Pancreas (tissue), 10 donors: ENCODE results near the gene BRPF3. TPM values are rescaled to one million over a fixed set of nuclear protein-coding genes. Genes with fewer than 3 reads are reported as not detected.

Experiments
- ATAC-seq, 4 donors: fragments of 200-7000 bp; cut with Tn5 transposase; one replicate each; pipeline versions ENCODE4 v1.8.0 to v1.9.1; 2020; ENCODE audit warnings: mild to moderate bottlenecking in 4 of 4, moderate library complexity in 4 of 4
- DNase-seq, 6 donors: peaks; one replicate each; pipeline ENCODE4 v3.0.0-alpha.2; 2020
- FAIRE-seq: peaks from 2 replicates; lab custom pipeline; 2012; peaks lifted over from hg19 to GRCh38; lab: Jason Lieb, UNC
- H3K27ac ChIP-seq, 4 donors: fragments of 200-600 bp; sonication (generic); 1 replicate in 3 of 4; 2 replicates in 1 of 4; pipeline versions ENCODE4 v1.5.0 to v1.8.0; 2020
- H3K27me3 ChIP-seq, 4 donors: fragments of 200-600 bp; one replicate each; pipeline ENCODE4 v1.8.0; 2021
- H3K36me3 ChIP-seq, 3 donors: fragments of 200-600 bp; sonication (generic) in 1 of 3; one replicate each; pipeline versions ENCODE4 v1.5.0 to v1.8.0; 2020 to 2021
- H3K4me1 ChIP-seq, 3 donors: fragments of 200-600 bp; one replicate each; pipeline ENCODE4 v1.8.0; 2021
- H3K4me3 ChIP-seq, 4 donors: fragments of 200-600 bp; sonication (generic) in 2 of 4; one replicate each; pipeline versions ENCODE4 v1.5.0 to v1.8.0; 2020 to 2021
- H3K9me3 ChIP-seq, 4 donors: fragments of 200-600 bp; one replicate each; pipeline ENCODE4 v1.8.0; 2021
- CTCF ChIP-seq, 4 donors: fragments of 200-600 bp; sonication (generic) in 3 of 4; IDR thresholded peaks; one replicate each; pipeline versions ENCODE4 v1.5.0 to v1.8.0; 2021; ENCODE audit warnings: antibody characterized with exemption in 4 of 4
- WGBS, 2 donors: extraction: QIAGEN DNeasy Blood & Tissue Kit; methylation state at CpG; one replicate each; pipeline ENCODE4 v1.1.7; 2013; 5-methylcytosine and 5-hydroxymethylcytosine counted together
- intact Hi-C, 3 donors: fragments of 100-400 bp; cut with DNase I; formaldehyde crosslinking; loops; one replicate each; pipeline versions ENCODE4 v1.11.1 to v1.14.2; 2022
- polyA plus RNA-seq, 2 donors: library from polyadenylated mRNA; stranded (reverse); fragments of 200-250 nt; gene quantifications; one replicate each; pipeline ENCODE4 v1.2.3, GENCODE V29; 2013
- total RNA-seq, 6 donors: library from RNA; stranded (reverse); fragmentation: NEBNext Ultra II Directional in 4 of 6; extraction: Animal tissue kit (Norgen Biotek cat#: 25700) in 4 of 6; gene quantifications; one replicate each; pipeline versions ENCODE4 v1.2.1 to v1.2.4, GENCODE V29; 2021 to 2023
- donor health status: healthy with polysubstance abuse.
- donor health status: DM: no; HTN: no; CAD: no; lungs with moderate emphysema.
- donor health status: DM: no; HTN: no; CAD: no.
- donor health status: control.
- donor health status: control.
- donor health status: Bipolar disorder and iron deficiency.
- donor health status: DM: yes; HTN: yes; CAD: no.
- donor health status: DM: no; HTN: no; CAD: no.
- donor health status: DM: no; HTN: no; CAD: no.
- donor health status: DM: yes; HTN: yes; CAD: no.

Gene BRPF3
- total and polyA plus RNA-seq, 8 donors = 8.4 to 27.0 (median 20.5) TPM

- no peak for TF ChIP-seq CTCF (IDR thresholded peaks at IDR 0.05)
- H3K4me3 ChIP-seq = no peak overlapping the region
- no peaks in the 10 kb centered on the region for H3K9me3 ChIP-seq
- intact Hi-C loops = no loop called here
- no peak for DNase-seq
- H3K27ac ChIP-seq = no peak overlapping the region
- no peaks in the 10 kb centered on the region for H3K36me3 ChIP-seq
- no peaks in the 10 kb centered on the region for H3K27me3 ChIP-seq
- no peak for FAIRE-seq
- ATAC-seq = no peak
- H3K4me1 ChIP-seq = no peaks in the 10 kb centered on the region
- WGBS, 2 donors = 83 to 84% methylated on average over 2 of the region's 2 CpGs
Observed at GRCh38 chr6:36171573-36171972, 25.0 kb upstream of the BRPF3 start.

DNA sequence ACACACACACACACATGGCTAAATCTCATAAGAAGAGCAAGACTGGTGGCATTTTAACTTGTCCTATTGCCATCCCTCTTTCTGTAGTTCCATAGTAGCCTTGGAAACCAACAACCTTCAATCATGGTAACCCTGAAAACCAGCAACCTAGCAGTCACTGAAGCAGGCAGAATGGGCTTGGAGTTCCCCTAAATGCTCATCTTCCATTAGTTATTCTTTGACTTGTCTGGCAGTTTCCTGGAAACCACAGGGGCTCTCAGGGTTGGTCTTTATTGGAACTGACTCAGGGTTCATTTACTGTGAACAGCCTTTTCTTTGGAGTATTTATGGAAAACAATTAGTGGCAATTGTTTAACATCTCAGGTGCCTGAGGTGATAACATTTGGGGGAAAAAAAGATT lies 19.4 kb upstream of the BRPF3 start:
- DNase-seq (no peak), ATAC-seq (no peak), FAIRE-seq (no peak)
- intact Hi-C loops = no loop called here
- Histone ChIP-seq H3K4me1 (no peaks in the 10 kb centered on the region), H3K36me3 (no peaks in the 10 kb centered on the region), H3K27ac (no peak overlapping the region), H3K9me3 (peaks cover 0 to 3% (median 0%) of the 10 kb centered on the region in 4 donors), H3K4me3 (no peak overlapping the region), H3K27me3 (no peaks in the 10 kb centered on the region)
- TF ChIP-seq CTCF (IDR thresholded peaks at IDR 0.05) = no peak

DNA sequence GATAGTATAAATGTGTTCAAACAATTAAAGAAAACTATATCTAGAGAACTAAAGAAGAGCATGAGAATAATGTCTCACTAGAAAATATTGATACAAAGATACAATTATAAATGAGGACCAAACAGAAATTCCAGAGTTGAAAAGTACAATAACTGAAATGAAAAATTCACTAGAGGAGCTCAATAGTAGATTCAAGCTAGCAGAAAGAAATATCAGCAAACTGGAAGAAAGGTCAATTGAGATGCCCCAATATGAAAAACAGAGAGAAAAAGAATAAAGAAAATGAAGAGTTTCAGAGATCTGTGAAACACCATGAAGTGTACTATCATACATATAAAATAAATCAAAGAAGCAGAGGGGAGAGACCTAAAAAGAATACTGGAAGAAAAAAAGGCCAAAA lies 18.0 kb upstream of the BRPF3 start:
- no peak for FAIRE-seq
- no peak for ATAC-seq
- TF ChIP-seq CTCF (IDR thresholded peaks at IDR 0.05) = no peak

DNA sequence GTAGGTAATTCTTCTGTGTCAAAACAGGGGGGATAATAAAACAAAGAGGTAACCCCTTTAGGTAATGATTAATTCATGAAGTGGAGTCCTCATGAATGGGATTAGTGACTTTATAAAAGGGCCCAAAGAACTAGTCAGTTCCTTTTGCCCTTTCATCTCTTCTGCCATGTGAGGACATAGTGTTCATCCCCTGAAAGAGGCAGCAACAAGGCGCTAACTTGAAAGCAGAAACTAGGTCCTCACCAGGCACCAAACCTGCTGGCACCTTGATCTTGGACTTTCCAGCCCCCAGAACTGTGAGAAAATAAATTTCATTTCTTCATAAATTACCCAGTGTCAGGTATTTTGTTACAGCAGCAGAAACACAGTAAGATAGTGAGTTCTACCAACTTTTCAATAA lies 16.4 kb upstream of the BRPF3 start:
- 100% methylated on average over 1 of the region's 1 CpG for WGBS, 2 donors
- FAIRE-seq (no peak), ATAC-seq (no peak), DNase-seq (no peak)
- no peak overlapping the region for H3K27ac ChIP-seq
- no peaks in the 10 kb centered on the region for H3K36me3 ChIP-seq
- no peak for TF ChIP-seq CTCF (IDR thresholded peaks at IDR 0.05)
- peaks cover 0 to 3% (median 0%) of the 10 kb centered on the region in 4 donors for H3K9me3 ChIP-seq
- no peaks in the 10 kb centered on the region for H3K4me1 ChIP-seq
- intact Hi-C loops = no loop called here
- H3K27me3 ChIP-seq = no peaks in the 10 kb centered on the region
- no peak overlapping the region for H3K4me3 ChIP-seq

More for the DNA sequence above, 18.0 kb upstream of the BRPF3 start:
- H3K9me3 ChIP-seq = peaks cover 0 to 3% (median 0%) of the 10 kb centered on the region in 4 donors
- H3K4me1 ChIP-seq = no peaks in the 10 kb centered on the region
- DNase-seq = no peak
- intact Hi-C loops = no loop called here
- H3K4me3 ChIP-seq = no peak overlapping the region
- no peak overlapping the region for H3K27ac ChIP-seq
- H3K36me3 ChIP-seq = no peaks in the 10 kb centered on the region
- H3K27me3 ChIP-seq = no peaks in the 10 kb centered on the region

- TF ChIP-seq CTCF (IDR thresholded peaks at IDR 0.05) = no peak
- intact Hi-C loops = no loop called here
- DNase-seq = no peak
- Histone ChIP-seq H3K4me3 (no peak overlapping the region), H3K4me1 (no peaks in the 10 kb centered on the region), H3K9me3 (peaks cover 0 to under 1% (median 0%) of the 10 kb centered on the region in 4 donors), H3K27ac (no peak overlapping the region), H3K36me3 (no peaks in the 10 kb centered on the region), H3K27me3 (no peaks in the 10 kb centered on the region)
- ATAC-seq = no peak
- FAIRE-seq = no peak
Observed at GRCh38 chr6:36184311-36184710, 12.2 kb upstream of the BRPF3 start.
